A549 (cell line): ENCODE measurements around the gene SNAPIN. TPM values are rescaled to one million over a fixed set of nuclear protein-coding genes. Genes with fewer than 3 reads are reported as not detected.

Experiments used
- ATAC-seq, 2 experiments: fragments of 200-7000 bp in 1 of 2; fragments of >200 bp in 1 of 2; cut with Nextera tagmentation in 1 of 2; cut with Tn5 transposase in 1 of 2; 3 replicates each; pipeline versions ENCODE4 v1.8.0 to v1.9.1; 2018 to 2020; ENCODE audit warnings: mild to moderate bottlenecking in 1 of 2, moderate library complexity in 1 of 2
- CTCF ChIA-PET: fragments of 300-600 bp; sonication (Branson Sonifier 250); formaldehyde crosslinking; extraction: SDS; loops from one replicate; lab custom pipeline; 2021; ENCODE audit warnings: antibody characterized with exemption, inconsistent platforms; lab: Yijun Ruan, JAX
- POLR2A ChIA-PET: fragments of 350-600 bp; formaldehyde crosslinking; extraction: SDS; loops from one replicate; lab custom pipeline; 2021; ENCODE audit warnings: antibody characterized with exemption, inconsistent platforms; lab: Yijun Ruan, JAX
- DNase-seq, 2 experiments: peaks; one replicate each; pipeline versions ENCODE4 v3.0.0 to v3.0.0-alpha.2; 2011 to 2016; ENCODE audit warnings: low read depth in 1 of 2, low spot score in 1 of 2
- FAIRE-seq: peaks from 2 replicates; lab custom pipeline; 2011; peaks lifted over from hg19 to GRCh38; lab: Jason Lieb, UNC
- H3K27ac ChIP-seq, 2 experiments: fragments of >200 bp; sonication (Bioruptor Twin); formaldehyde crosslinking; 3 replicates each; pipeline ENCODE4 v1.5.1; 2016 to 2017
- H3K4me1 ChIP-seq: fragments of >200 bp; sonication (Bioruptor Twin); formaldehyde crosslinking; 3 replicates; pipeline ENCODE4 v1.6.1; 2016
- H3K4me2 ChIP-seq: fragments of >200 bp; sonication (Bioruptor Twin); formaldehyde crosslinking; 3 replicates; pipeline ENCODE4 v1.6.1; 2016
- H3K4me3 ChIP-seq: fragments of >200 bp; sonication (Bioruptor Twin); formaldehyde crosslinking; 3 replicates; pipeline ENCODE4 v1.5.1; 2016
- H3K9me3 ChIP-seq: fragments of >200 bp; sonication (Bioruptor Twin); formaldehyde crosslinking; 3 replicates; pipeline ENCODE4 v1.6.1; 2016
- BHLHE40 ChIP-seq: IDR thresholded peaks from 2 replicates; pipeline ENCODE4 v1.6.1; 2012; ENCODE audit warnings: low read depth, low read length, inconsistent platforms
- CBX8 ChIP-seq: fragments of 200-600 bp; sonication (generic); IDR thresholded peaks from 2 replicates; pipeline ENCODE4 v1.6.1; 2016
- CEBPB ChIP-seq, 2 experiments: fragments of >200 bp in 1 of 2; sonication (Bioruptor Twin) in 1 of 2; formaldehyde crosslinking in 1 of 2; IDR thresholded peaks; 2 replicates each; pipeline ENCODE4 v1.6.1; 2012 to 2016
- CHD4 ChIP-seq: fragments of 200-600 bp; sonication (generic); IDR thresholded peaks from 2 replicates; pipeline ENCODE4 v1.6.1; 2016; ENCODE audit warnings: antibody characterized with exemption, mild to moderate bottlenecking, borderline replicate concordance
- ESRRA ChIP-seq: fragments of 150-350 bp; IDR thresholded peaks from 2 replicates; pipeline ENCODE4 v1.6.1; 2014; ENCODE audit warnings: mild to moderate bottlenecking, low read length, borderline replicate concordance
- FOSB ChIP-seq: fragments of 250-450 bp; sonication (Bioruptor Pico); IDR thresholded peaks from 2 replicates; pipeline ENCODE4 v1.5.0; 2020; ENCODE audit warnings: mild to moderate bottlenecking, moderate library complexity
- FOXS1 ChIP-seq: fragments of 250-450 bp; sonication (Bioruptor Pico); IDR thresholded peaks from 2 replicates; pipeline ENCODE4 v1.5.0; 2020; ENCODE audit warnings: mild to moderate bottlenecking, moderate library complexity
- JUNB ChIP-seq: fragments of >200 bp; sonication (Bioruptor Twin); formaldehyde crosslinking; IDR thresholded peaks from 2 replicates; pipeline ENCODE4 v1.6.1; 2016
- KDM1A ChIP-seq: fragments of 200-600 bp; sonication (generic); IDR thresholded peaks from 2 replicates; pipeline ENCODE4 v1.6.1; 2016; ENCODE audit warnings: low read depth, mild to moderate bottlenecking
- MAZ ChIP-seq: fragments of 150-350 bp; IDR thresholded peaks from 2 replicates; pipeline ENCODE4 v1.6.1; 2014; ENCODE audit warnings: antibody characterized with exemption, low read depth, low read length, borderline replicate concordance
- POLR2A ChIP-seq: IDR thresholded peaks from 2 replicates; pipeline ENCODE4 v1.6.1; 2012; ENCODE audit warnings: mild to moderate bottlenecking, low read length
- RAD21 ChIP-seq, 2 experiments: fragments of >200 bp in 1 of 2; sonication (Bioruptor Twin) in 1 of 2; formaldehyde crosslinking in 1 of 2; IDR thresholded peaks in 1 of 2; conservative IDR thresholded peaks in 1 of 2; 2 replicates in 1 of 2; 3 replicates in 1 of 2; pipeline ENCODE4 v1.6.1; 2012 to 2018; ENCODE audit warnings: inconsistent platforms in 1 of 2
- RARB ChIP-seq: fragments of 250-450 bp; sonication (Bioruptor Pico); IDR thresholded peaks from 2 replicates; pipeline ENCODE4 v1.8.0; 2021; ENCODE audit warnings: mild to moderate bottlenecking, moderate library complexity
- RFX5 ChIP-seq: fragments of 450-650 bp; IDR thresholded peaks from 2 replicates; pipeline ENCODE4 v1.7.1; 2014; ENCODE audit warnings: antibody characterized with exemption, mild to moderate bottlenecking, moderate library complexity
- RNF2 ChIP-seq: fragments of 200-600 bp; sonication (generic); IDR thresholded peaks from 2 replicates; pipeline ENCODE4 v1.6.1; 2016; ENCODE audit warnings: low read depth, mild to moderate bottlenecking, antibody characterized with exemption, moderate library complexity, borderline replicate concordance
- SMC3 ChIP-seq: fragments of >200 bp; sonication (Bioruptor Twin); formaldehyde crosslinking; IDR thresholded peaks from 3 replicates; pipeline ENCODE4 v1.6.1; 2018; ENCODE audit warnings: inconsistent platforms
- TP53 ChIP-seq: fragments of 250-450 bp; sonication (Bioruptor Pico); IDR thresholded peaks from 2 replicates; pipeline ENCODE4 v1.5.0; 2021; ENCODE audit warnings: mild to moderate bottlenecking, moderate library complexity
- USF2 ChIP-seq: fragments of 450-650 bp; IDR thresholded peaks from 2 replicates; pipeline ENCODE4 v1.6.1; 2014; ENCODE audit warnings: antibody characterized with exemption
- ZC3H11A ChIP-seq: fragments of 450-650 bp; IDR thresholded peaks from 2 replicates; pipeline ENCODE4 v1.6.1; 2014; ENCODE audit warnings: antibody characterized with exemption, mild to moderate bottlenecking
- ZNF302 ChIP-seq: fragments of 250-450 bp; sonication (Bioruptor Pico); IDR thresholded peaks from 2 replicates; pipeline ENCODE4 v1.9.0; 2021; ENCODE audit warnings: inconsistent platforms, mild to moderate bottlenecking, moderate library complexity
- WGBS: methylation state at CpG from one replicate; pipeline ENCODE4 v1.1.6; 2017; ENCODE audit errors: missing lambda C conversion rate; 5-methylcytosine and 5-hydroxymethylcytosine counted together
- polyA plus RNA-seq, 4 experiments: library from polyadenylated mRNA; depleted of rRNA in 3 of 4; stranded (reverse); fragments of >200 nt; fragmentation: RNase III in 1 of 4; extraction: RNeasy Plus Mini Kit Qiagen cat#74134 plus additional on column Dnase treatment in 1 of 4; gene quantifications; 2 replicates in 3 of 4; 3 replicates in 1 of 4; pipeline ENCODE4 v1.2.3, GENCODE V29; 2011 to 2017
- TF ChIP-seq, protein P1 (sequence below): fragments of >200 bp; sonication (Bioruptor Twin); formaldehyde crosslinking; IDR thresholded peaks from 3 replicates; pipeline ENCODE4 v1.5.1; 2016

Gene SNAPIN
- polyA plus RNA-seq, 2 of the 4 experiments (the other 2 are of a cell fraction) = 52.6 to 71.4 TPM

DNA sequence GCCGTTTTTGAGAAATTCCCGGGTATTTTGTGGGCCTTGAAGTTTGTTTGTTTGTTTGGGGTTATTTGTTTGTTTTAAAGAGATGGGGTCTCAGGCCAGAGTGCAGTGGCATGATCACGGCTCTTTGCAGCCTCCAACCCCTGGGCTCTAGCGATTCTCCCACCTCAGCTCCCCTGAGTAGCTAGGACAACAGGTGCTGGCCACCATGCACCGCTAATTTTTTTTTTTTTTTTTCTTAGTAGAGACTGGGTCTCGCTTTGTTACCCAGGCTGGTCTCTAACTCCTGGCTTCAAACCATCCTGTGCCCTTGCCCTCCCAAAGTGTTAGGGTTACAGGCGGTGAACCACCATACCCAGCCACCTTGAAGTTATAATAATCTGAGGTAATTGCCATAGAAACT lies 22.6 kb upstream of the SNAPIN start:
- ATAC-seq = no peak
- TF ChIP-seq RAD21 (conservative IDR thresholded peaks at IDR 0.05 in 1 of 2, IDR thresholded peaks at IDR 0.05 in 1 of 2) (no peak), USF2 (no peak), BHLHE40 (no peak), CBX8 (no peak)
- TF ChIP-seq, all 56 proteins: peak for 0
- peak overlapping the region in 1 of 2 experiments; percentile 99; a peak in 2 of 6 replicates for H3K27ac ChIP-seq
- POLR2A ChIA-PET = interaction anchor here (2.5 to 2.6 kb wide), 2 partner anchors 9 to 22 kb away, joined by 48 to 49 read pairs; partner anchors contain the start of genes S100A14 and S100A16
- DNase-seq (no peak), FAIRE-seq (no peak)
- CTCF ChIA-PET = interaction anchor here (0.6 to 3.4 kb wide), 4 partner anchors 15 to 102 kb away, joined by 3 to 32 read pairs (median 16); no protein-coding TSS in a partner anchor
- 81% methylated on average over 7 of the region's 7 CpGs for WGBS
- H3K4me1 ChIP-seq = peaks cover 25% of the 10 kb centered on the region
- peak overlapping the region; percentile 98 for H3K4me2 ChIP-seq
- no peaks in the 10 kb centered on the region for H3K9me3 ChIP-seq
- peak overlapping the region; percentile 90 for H3K4me3 ChIP-seq

DNA sequence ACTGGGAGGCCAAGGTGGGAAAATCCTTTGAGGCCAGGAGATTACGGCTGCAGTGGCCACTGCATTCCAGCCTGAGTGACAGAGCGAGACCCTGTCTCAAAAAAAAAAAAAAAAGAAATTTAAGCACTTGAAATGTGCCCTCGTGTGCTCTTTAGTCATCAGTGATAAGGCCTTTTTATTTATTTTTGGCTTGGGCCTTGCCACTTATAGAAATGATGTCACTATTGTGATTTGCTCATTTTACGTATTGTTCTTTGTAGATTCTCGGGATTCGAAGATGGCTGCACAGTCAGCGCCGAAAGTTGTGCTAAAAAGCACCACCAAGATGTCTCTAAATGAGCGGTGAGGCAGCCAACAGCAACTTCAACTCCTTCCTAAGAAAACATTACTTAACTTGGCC lies 22.2 kb upstream of the SNAPIN start:
- 96% methylated on average over 9 of the region's 9 CpGs for WGBS
- Histone ChIP-seq H3K4me1 (peaks cover 25% of the 10 kb centered on the region), H3K9me3 (no peaks in the 10 kb centered on the region), H3K4me3 (no peak overlapping the region), H3K4me2 (peak overlapping the region; percentile 98), H3K27ac (no peak overlapping the region)
- POLR2A ChIA-PET = no interaction called here
- DNase-seq (no peak), FAIRE-seq (no peak), ATAC-seq (no peak)
- TF ChIP-seq POLR2A (no peak), RAD21 (conservative IDR thresholded peaks at IDR 0.05 in 1 of 2, IDR thresholded peaks at IDR 0.05 in 1 of 2) (no peak), ZNF302 (CRISPR knock-in tag) (no peak), RARB (CRISPR knock-in tag) (no peak), TP53 (CRISPR knock-in tag) (no peak), FOSB (CRISPR knock-in tag) (no peak), FOXS1 (CRISPR knock-in tag) (no peak), BHLHE40 (no peak), JUNB (no peak), MAZ (no peak), KDM1A (no peak), RFX5 (no peak), ZC3H11A (no peak), USF2 (no peak), SMC3 (no peak), ESRRA (no peak), CEBPB (IDR thresholded peaks at IDR 0.05) (no peak), RNF2 (no peak)
- TF ChIP-seq, protein P1, sequence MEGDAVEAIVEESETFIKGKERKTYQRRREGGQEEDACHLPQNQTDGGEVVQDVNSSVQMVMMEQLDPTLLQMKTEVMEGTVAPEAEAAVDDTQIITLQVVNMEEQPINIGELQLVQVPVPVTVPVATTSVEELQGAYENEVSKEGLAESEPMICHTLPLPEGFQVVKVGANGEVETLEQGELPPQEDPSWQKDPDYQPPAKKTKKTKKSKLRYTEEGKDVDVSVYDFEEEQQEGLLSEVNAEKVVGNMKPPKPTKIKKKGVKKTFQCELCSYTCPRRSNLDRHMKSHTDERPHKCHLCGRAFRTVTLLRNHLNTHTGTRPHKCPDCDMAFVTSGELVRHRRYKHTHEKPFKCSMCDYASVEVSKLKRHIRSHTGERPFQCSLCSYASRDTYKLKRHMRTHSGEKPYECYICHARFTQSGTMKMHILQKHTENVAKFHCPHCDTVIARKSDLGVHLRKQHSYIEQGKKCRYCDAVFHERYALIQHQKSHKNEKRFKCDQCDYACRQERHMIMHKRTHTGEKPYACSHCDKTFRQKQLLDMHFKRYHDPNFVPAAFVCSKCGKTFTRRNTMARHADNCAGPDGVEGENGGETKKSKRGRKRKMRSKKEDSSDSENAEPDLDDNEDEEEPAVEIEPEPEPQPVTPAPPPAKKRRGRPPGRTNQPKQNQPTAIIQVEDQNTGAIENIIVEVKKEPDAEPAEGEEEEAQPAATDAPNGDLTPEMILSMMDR = no peak
- CTCF ChIA-PET = interaction anchor here (1.1 to 3.1 kb wide), 3 partner anchors 9 to 103 kb away, joined by 4 to 19 read pairs (median 10); partner anchors contain the start of genes S100A1 and S100A13

DNA sequence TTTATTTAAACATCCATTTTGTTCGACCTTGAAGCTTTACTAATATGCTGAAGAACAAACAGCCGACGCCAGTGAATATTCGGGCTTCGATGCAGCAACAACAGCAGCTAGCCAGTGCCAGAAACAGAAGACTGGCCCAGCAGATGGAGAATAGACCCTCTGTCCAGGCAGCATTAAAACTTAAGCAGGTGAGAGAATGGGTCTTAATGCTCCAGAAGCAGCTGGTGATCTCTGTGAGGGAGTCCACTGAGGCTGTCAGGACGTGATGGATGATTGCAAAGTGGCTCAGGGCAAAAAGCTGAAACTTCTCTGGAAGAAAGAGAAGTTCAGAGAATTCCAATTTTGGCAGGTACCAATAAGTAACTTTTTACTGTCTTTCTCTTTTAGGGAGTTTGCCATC lies 20.2 kb upstream of the SNAPIN start:
- 88% methylated on average over 6 of the region's 6 CpGs for WGBS
- Histone ChIP-seq H3K4me3 (no peak overlapping the region), H3K4me1 (peaks cover 20% of the 10 kb centered on the region), H3K4me2 (no peak overlapping the region), H3K27ac (no peak overlapping the region), H3K9me3 (no peaks in the 10 kb centered on the region)
- ATAC-seq (no peak), DNase-seq (no peak), FAIRE-seq (no peak)
- ChIA-PET POLR2A (interaction anchor here (1.1 to 3.1 kb wide), 2 partner anchors 9 to 66 kb away, joined by 3 to 9 read pairs; no protein-coding TSS in a partner anchor), CTCF (interaction anchor here (0.8 to 3.1 kb wide), 15 partner anchors 8 to 348 kb away, joined by 3 to 19 read pairs (median 5); partner anchors contain the start of genes RAB13, S100A1 and S100A13)
- TF ChIP-seq RARB (CRISPR knock-in tag) (no peak), ESRRA (no peak), CEBPB (IDR thresholded peaks at IDR 0.05) (no peak), CHD4 (no peak)
- TF ChIP-seq, protein P1 = no peak
